Lower leg skin (tissue), 3 donors: ENCODE data around the gene MYL12B.

Experiments used
- POLR2A ChIP-seq, 2 donors: fragments of 450-650 bp; IDR thresholded peaks; one replicate each; pipeline ENCODE4 v1.6.1; 2016 to 2017; ENCODE audit warnings: antibody characterized with exemption in 2 of 2, mild to moderate bottlenecking in 1 of 2, moderate library complexity in 1 of 2
- TF ChIP-seq, protein P1 (sequence below), 3 donors: fragments of 450-650 bp; IDR thresholded peaks; one replicate each; pipeline ENCODE4 v1.5.1; 2016; ENCODE audit warnings: antibody characterized with exemption in 3 of 3, mild to moderate bottlenecking in 3 of 3, moderate library complexity in 2 of 3

DNA sequence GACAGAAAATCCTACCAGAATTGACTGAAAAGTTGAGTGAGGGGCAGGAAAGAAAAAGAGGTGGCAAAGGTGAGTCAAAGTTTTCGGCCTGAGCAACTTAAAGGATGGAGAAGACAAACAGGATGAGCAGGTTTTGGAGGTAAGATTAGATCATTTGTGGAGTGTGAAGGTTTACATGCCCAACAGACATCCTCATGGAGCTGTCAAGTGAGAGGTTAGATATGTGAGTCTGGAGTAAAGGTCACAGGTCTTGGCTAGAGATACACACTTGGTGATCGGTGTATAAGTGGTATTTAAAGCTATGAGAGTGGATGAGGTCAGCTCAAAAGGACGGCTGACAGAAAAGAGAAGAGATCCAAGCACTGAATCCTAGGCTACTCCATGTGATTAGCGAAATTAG is 25.5 kb upstream of the MYL12B start:
- TF ChIP-seq POLR2A (IDR thresholded peaks at IDR 0.05) = no peak
- TF ChIP-seq, protein P1, sequence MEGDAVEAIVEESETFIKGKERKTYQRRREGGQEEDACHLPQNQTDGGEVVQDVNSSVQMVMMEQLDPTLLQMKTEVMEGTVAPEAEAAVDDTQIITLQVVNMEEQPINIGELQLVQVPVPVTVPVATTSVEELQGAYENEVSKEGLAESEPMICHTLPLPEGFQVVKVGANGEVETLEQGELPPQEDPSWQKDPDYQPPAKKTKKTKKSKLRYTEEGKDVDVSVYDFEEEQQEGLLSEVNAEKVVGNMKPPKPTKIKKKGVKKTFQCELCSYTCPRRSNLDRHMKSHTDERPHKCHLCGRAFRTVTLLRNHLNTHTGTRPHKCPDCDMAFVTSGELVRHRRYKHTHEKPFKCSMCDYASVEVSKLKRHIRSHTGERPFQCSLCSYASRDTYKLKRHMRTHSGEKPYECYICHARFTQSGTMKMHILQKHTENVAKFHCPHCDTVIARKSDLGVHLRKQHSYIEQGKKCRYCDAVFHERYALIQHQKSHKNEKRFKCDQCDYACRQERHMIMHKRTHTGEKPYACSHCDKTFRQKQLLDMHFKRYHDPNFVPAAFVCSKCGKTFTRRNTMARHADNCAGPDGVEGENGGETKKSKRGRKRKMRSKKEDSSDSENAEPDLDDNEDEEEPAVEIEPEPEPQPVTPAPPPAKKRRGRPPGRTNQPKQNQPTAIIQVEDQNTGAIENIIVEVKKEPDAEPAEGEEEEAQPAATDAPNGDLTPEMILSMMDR (IDR thresholded peaks at IDR 0.05) = no peak
